Ramos (cell line): ENCODE data around the gene NECTIN2.

Experiments used
- in situ Hi-C: fragments of 300-500 bp; cut with MboI; formaldehyde crosslinking; loops from one replicate; pipeline ENCODE4 v1.14.3; 2022; ENCODE audit warnings: low sequenced_read_pairs; ENCODE audit not compliant: unreplicated experiment

Gene NECTIN2

DNA sequence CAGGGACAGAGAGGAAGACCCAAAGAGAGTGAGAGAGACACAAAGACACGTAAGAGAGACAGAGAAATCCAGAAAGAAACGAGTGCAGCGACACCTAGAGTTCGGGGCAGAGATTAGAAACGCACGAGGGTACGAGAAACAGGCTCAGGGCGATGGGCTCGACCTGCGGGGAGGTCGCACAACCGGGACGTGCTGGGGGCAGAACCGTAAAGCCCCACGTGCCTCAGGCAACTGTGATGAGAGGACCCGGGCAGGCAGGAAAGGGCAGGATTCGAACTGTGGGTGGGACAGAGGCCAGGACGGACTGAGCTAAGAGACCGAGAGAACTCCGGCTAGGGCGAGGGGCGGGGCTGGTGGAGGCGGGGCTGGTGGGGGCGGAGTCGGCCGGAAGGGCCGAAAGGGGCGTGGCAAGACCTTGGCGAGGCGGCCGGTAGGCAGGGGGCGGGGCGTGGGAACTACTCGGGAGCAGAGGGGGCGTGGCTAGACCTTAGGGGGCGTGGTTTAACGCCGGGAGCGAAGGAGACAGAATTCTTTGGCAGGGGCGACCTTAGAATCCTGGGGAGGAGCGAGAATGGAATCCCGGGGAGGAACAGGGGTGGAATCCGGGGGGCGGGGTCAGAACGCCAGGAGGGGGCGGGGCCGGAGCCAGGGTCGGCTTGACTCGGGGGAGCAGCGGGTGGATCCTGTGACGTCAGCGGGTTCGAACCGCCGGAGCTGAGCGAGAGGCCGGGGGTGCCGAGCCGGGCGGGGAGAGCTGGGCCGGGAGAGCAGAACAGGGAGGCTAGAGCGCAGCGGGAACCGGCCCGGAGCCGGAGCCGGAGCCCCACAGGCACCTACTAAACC is at the start of gene NECTIN2:
Gene NECTIN2, plus strand, starts transcription at position 686 of the 843 bp plus-strand sequence. CDS start 229 bp downstream, outside the sequence.
- in situ Hi-C loops = no loop called here

DNA sequence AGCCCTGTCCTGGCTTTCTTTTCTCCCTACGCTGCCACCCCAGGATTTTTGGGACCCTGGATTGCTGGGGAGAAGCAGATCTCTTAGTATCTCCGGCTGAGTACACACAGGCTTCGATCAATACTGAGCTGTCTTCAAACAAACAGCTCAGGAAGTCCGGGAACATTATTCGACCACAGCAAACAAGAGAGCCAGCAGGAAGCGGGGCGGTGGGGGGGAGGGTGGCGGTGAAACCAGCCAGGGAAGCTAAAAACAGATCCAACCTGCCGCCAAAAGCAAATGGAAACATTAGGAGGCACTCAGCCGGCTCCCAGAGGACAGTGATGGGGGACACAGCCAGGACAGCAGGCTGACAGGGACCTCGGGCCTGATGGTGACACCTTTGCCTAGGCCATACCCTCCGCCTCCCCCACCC is 49.4 kb upstream of the NECTIN2 start:
- in situ Hi-C loops = no loop called here

DNA sequence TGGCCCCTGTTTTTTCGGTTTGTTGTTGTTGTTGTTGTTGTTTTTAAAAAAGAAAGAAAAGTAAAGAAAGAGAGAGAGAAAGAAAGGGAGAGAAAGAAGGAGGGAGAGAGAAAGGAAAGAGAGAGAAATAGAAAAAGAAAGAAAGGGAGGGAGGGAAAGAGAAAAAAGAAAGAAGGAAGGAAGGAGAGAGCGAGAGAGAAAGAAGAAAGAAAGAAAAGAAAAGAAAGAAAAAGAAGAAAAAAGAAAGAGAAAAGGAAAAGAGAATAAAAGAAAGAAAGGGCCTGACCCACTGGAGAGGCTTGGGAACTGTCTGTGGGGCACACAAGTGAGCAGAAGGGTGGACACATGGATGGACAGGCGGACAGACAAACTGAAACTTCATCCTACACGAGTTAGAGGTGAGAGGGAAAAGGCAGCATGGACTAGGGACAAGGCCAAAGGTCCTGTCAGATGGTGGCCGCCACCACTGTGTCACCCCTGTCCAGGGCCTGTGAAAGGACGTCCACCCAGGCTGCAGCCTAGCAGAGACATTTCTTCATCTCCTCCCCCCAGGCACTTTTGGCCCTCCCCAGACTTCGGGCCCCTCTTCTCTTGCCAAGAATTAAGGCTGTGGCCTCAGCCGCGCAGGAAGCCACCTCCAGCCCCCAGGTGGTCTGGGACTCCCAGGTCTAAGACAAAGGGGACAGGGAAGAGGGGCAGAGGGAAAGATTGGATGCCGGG is 46.3 kb upstream of the NECTIN2 start:
- in situ Hi-C loops = no loop called here

DNA sequence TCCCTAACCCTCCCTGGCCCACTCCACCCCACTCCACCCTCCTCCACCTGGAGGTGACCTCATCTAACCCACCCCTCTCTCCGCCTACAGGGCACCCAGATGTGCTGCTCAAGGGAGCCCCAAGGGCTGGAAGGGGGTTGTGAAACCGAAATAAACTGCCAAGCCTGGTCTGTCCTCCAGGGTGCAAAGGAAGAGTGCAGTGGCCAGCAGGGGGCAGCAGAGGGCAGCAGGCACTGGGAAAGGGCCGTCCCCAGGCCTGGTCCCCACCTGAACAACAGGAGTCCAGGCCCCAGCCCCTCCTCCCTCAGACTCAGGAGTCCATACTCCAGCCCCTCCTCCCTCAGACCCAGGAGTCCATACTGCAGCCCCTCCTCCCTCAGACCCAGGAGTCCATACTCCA is 45.6 kb upstream of the NECTIN2 start:
- in situ Hi-C loops = no loop called here

DNA sequence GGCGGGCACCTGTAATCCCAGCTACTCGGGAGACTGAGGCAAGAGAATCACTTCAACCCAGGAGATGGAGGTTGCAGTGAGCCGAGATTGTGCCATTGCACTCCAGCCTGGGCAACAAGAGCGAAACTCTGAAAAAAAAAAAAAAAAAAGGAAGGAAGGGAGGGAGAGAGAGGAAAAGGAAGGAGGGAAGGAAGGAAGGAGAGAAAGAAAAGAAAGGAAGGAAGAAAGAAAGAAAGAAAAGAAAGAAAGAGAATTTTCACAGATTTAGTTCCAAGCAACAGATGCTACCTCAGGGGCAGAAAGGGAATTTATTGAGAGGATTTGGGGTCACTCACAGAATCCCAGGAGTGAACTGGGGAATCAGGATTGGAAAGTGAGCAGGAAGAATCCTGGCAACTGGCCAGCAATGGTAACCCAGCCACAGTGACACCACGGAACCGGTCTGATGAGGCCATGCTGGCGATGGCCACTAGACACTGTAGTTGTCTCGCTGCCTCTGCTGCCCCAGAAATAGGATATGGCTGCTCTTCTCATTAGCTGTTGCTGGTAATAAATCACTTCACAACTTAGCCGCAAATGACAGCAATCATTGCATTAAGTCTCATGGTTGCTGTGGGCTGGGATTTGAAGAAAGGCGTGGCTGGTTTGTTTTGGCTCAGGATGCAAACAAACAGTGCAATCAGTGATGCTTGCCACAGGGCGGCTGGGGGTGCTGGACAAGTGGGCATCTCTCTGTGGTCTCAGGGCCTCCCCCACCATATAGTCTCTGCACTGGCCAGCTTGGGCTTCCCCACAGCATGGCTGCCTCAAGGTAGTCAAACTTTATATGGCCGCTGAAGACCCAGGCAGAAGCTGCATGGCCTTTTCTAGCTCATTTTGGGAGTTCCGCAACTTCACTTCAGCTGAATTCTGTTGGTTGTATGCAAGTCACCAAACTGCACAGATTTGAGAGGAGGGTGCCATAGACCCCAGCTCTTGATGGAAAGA is 42.4 kb upstream of the NECTIN2 start:
- in situ Hi-C loops = no loop called here

DNA sequence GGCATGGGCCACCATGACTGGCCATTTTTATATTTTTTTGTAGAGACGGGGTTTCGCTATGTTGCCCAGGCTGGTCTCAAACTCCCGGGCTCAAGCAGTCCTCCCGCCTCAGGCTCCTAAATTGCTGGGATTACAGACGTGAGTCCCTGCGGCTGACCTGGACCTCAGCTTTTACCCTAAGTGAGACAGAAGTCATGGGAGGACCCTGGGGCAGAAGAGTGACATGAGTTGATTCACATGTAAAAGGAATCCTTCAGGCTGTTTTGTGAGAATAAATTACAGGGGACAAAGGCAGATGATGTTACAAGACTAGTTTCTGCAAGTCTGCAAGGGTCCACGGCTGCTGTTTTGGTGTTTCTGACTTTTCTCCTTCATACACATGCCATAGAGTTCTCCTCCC is 39.8 kb upstream of the NECTIN2 start:
- in situ Hi-C loops = no loop called here

DNA sequence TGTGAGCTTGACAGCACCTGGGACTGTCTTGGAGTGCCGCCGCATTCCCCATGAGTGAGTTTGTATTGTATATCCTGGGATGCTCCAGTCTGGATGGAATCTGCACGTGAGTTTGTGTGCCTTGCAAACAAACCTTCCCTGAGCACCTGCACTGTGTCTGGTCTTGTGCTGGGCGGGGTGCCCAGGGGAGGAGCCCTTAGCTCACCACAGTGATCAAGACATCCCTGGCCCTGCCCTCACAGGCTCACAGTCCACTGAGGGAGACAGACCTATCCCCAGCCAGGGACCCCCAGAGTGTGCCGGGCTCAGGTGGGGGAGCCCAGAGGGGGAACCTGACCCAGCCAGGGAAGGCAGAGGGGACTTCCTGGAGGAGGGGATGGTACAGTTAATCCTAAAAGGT is 38.9 kb upstream of the NECTIN2 start:
- in situ Hi-C loops = no loop called here

DNA sequence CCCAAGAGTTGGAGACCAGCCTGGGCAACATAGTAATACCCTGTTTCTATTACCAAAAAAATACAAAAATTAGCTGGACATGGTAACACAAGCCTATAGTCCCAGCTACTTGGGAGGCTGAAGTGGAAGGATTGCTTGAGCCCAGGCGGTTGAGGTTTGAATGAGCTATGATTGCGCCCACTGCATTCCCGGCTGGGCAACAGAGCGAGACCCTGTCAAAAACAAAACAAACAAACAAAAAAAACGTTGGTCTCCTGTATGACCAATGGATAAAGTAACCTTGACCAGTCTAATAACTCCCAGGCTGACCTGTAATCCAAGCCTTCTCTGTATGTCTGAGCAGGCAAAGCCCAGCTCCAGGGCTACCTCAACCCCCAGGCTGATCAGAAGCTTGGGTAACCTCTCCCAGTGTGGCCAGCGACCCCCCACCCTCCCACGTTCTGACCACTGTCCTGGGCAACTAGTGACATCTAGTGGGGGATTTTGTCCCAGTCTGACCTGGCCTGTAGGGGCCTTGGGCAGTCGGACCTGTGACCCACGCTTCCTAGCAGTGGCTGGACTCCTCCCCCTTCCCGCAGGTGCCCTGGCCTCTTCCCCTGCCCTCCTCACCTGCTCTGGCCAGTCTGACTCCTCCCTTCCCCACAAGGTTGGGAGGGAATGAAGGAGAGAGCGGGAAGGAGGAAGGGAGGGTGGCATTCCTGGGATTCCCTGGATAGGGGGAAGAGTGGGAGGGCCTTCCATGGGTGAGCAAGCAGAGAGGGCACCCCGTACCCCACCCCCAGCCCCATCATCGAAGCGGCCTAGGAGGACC is 38.2 kb upstream of the NECTIN2 start:
- in situ Hi-C loops = no loop called here

DNA sequence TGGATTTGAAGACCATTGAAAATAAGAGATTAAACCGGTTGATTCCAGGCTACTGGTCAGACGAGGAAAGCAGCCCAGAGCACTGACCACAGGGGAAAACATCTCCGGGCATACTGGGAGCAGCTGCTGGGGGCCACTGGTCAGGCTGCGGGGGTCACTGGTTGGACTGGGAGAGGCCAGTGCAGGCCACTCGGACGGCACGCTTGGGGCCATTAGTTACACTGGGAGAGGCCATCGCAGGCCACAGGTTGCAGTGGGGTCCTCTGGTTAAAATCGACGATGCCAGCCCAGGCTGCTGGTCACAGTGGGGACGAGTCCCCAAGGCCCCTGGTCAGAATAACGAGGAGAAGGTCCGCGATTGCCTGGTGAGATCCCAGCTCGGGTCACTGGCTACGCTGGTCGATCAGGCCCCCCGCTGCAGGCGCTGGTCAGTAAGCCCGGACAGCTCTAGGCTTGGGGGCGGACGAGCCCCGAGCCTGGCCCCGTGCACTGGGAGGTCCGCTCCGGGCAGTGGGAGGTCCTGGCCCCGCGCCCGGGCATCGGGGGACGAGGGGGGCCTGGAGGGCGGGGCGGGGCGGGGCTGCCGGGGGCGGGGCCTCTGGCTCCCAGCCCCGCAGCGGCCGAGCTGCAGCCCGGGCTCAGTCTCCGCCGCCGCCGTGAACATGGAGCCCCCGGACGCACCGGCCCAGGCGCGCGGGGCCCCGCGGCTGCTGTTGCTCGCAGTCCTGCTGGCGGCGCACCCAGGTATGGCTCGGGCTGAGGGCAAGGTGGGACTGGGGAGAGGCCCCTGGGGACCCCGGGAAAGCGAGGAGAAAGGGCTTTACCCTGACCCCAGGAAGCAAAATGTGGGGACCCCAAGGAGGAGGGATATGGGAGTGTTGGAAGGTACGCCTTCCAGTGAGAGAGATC is 37.4 kb upstream of the NECTIN2 start, which contains the start of gene BCAM:
Gene BCAM, plus strand, starts transcription at position 641 of the 909 bp plus-strand sequence. Its CDS starts 22 bp downstream, at position 663.
- in situ Hi-C loops = no loop called here

DNA sequence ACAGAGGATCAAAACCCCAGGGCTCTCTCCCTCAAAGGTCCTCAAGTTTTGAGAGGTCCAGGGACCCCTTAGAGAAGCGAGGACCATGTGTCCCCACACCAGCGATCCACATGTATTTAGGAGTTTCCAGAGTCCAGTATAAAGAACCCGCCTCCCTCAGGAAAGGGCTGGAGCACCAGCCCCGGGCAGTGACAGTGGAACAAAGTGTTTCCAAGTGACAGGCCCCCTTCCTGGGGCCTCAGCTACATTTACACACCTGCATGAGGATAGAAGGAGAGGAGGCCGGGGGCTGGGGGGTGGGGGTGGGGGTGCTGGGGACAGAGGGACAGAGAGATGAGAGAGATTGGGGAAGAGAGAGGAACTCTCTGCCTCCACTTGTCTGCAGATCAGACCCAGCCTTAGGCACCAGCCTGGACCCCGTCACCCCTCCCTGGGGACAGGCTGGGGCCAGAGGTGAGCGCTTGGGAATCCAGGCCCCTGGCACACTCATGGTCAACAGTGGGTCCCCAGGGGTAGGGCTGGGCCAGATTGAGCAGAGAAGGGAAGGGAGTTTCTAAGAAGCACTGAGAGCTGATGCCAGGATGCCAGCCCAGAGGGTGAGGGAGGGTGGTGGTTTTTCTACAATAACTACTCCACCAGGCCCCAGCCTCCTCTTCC is 36.4 kb upstream of the NECTIN2 start:
- in situ Hi-C loops = no loop called here

DNA sequence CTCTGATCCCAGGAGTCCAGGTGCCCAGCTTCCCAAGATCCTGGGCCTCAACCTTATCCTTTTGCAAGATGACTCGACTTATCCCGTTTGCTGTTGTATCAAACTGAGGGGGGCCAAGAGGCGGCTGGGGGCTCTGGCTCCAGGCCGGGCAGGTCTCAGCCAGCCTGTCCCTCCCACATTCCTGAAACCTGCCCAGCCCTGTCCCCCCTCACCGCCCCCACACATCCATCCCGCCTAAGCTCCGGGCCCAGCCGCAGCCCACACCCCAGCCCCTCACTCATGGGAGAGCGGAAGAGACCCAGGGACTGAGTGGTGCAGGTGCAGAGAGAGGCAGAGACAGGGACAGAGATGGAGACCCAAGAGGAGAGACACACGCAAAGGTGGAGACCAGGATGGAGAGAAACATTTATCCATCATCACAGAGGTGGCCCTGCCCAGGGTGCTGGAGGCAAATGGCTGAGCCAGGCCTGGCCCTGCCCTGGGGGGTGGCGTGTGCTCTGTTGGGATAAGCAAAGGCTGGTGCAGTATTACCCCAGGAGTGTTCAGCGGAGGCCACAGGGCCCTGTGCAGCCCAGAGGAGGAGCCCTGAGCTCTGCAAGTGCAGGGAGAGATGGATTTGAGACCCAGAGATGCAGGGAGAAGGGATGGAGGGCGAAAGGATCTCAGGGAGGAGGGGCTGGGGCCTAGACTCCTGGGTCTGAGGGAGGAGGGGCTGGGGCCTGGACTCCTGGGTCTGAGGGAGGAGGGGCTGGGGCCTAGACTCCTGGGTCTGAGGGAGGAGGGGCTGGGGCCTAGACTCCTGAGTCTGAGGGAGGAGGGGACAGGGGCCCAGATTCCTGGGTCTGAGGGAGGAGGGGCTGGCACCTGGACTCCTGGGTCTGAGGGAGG is 35.6 kb upstream of the NECTIN2 start:
- in situ Hi-C loops = no loop called here

DNA sequence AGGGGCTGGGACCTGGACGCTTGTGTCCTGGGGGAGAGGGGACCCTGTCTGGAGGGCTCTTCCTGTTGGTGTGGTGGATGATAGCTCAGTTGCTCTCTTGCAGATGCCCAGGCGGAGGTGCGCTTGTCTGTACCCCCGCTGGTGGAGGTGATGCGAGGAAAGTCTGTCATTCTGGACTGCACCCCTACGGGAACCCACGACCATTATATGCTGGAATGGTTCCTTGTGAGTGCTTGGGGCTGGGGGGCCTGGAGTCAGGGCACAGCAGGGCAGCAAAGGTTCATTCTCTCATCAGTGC is 35.0 kb upstream of the NECTIN2 start:
- in situ Hi-C loops = no loop called here

DNA sequence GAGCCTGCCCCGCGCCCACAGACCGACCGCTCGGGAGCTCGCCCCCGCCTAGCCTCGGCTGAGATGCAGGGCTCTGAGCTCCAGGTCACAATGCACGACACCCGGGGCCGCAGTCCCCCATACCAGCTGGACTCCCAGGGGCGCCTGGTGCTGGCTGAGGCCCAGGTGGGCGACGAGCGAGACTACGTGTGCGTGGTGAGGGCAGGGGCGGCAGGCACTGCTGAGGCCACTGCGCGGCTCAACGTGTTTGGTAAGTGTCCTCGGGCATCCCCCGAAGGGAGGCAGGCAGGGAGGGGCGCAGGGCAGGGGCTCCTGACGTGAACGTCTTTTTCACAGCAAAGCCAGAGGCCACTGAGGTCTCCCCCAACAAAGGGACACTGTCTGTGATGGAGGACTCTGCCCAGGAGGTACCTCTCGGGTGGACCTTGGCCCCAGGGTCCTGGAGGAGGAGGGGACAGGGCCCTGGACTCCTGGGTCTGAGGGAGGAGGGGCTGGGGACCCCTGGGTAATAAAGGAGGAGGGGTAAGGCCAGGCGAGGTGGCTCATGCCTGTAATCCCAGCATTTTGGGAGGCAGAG is 33.9 kb upstream of the NECTIN2 start:
- in situ Hi-C loops = no loop called here

DNA sequence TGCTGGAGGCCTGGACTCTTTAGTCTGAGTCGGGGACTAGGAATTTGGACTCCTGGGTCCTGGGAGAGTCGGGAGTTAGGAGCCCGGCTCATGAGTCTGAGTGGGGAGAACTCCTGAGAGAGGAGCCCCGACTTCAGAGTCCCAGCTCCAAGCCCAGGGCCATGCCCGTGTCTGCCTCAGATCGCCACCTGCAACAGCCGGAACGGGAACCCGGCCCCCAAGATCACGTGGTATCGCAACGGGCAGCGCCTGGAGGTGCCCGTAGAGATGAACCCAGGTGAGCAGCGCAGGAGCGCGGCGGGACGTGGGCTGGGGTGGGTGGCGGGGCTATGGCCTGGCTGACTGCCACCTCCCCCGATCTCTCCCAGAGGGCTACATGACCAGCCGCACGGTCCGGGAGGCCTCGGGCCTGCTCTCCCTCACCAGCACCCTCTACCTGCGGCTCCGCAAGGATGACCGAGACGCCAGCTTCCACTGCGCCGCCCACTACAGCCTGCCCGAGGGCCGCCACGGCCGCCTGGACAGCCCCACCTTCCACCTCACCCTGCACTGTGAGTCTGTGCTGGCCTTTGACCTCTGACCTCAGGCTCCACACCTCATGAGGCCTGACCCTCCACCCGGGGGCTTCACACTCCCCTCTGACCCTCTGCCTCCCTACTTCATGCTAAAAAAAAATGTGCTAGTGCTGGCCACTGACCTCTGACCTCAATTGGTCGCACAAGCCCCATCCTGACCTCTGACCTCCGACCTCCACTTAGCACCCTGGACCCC is 32.8 kb upstream of the NECTIN2 start:
- in situ Hi-C loops = no loop called here

DNA sequence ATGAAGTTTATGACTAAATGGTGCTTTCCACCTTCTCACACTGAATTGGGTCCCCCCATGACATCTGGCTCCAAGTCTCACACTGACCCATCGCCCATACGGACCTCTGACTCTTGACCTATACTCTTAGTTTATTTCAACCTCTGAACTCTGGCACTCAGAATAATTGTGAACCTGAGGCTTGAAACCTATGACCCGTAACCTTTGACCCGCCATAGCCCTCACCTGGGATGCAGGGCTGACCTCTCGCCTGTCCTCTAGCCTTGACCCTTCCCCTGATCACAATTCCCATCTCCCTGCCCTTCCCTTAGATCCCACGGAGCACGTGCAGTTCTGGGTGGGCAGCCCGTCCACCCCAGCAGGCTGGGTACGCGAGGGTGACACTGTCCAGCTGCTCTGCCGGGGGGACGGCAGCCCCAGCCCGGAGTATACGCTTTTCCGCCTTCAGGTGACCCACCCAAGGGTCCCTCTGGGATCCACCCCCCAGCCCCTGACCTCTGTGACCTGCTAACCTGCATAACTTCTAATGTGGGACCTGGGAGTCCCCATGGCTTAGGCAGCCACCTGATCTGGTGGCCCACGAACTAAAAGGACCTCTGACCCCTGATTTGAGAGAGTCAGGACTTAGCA is 32.1 kb upstream of the NECTIN2 start:
- in situ Hi-C loops = no loop called here

DNA sequence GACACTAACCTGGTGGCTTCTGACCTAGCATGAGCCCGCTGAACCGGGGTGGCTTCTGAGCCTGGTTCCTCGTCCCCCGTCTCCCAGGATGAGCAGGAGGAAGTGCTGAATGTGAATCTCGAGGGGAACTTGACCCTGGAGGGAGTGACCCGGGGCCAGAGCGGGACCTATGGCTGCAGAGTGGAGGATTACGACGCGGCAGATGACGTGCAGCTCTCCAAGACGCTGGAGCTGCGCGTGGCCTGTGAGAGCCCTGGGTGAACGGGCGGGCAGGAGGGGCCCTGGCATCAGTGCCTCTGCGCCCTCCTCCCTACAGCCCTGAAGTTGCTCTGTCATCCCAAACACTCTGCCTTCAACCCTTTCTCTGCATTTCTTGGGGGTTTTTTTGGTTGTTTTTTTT is 31.6 kb upstream of the NECTIN2 start:
- in situ Hi-C loops = no loop called here
